ENCODE results near the gene RPL10A.

DNA sequence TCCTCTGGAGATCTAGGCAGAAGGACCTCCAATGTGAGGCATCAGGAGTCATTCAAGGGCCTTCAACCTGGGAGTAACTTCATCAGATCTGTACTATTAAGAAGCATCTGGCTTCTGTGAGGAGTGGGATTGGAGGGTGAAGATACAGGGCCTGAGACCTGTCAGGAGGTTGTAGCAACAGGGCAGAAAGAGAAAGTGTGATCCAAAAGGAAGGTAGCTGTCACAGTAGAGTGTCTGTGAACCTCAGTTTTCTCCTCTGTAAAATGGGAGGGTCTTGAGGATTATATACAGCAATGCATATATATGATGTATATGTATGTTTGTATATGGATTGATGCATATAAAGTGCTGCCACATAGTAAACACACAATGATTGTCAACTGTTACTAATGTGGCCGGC, 2.6 kb upstream of the RPL10A start:
- TF ChIP-seq POLR2A (IDR thresholded peaks at IDR 0.05), result no peak
- TF ChIP-seq, protein P1, sequence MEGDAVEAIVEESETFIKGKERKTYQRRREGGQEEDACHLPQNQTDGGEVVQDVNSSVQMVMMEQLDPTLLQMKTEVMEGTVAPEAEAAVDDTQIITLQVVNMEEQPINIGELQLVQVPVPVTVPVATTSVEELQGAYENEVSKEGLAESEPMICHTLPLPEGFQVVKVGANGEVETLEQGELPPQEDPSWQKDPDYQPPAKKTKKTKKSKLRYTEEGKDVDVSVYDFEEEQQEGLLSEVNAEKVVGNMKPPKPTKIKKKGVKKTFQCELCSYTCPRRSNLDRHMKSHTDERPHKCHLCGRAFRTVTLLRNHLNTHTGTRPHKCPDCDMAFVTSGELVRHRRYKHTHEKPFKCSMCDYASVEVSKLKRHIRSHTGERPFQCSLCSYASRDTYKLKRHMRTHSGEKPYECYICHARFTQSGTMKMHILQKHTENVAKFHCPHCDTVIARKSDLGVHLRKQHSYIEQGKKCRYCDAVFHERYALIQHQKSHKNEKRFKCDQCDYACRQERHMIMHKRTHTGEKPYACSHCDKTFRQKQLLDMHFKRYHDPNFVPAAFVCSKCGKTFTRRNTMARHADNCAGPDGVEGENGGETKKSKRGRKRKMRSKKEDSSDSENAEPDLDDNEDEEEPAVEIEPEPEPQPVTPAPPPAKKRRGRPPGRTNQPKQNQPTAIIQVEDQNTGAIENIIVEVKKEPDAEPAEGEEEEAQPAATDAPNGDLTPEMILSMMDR (IDR thresholded peaks at IDR 0.05), result no peak
